Smooth muscle cell (in vitro differentiated cells): ENCODE results near the gene CIB2. TPM values are rescaled to one million over a fixed set of nuclear protein-coding genes. Genes with fewer than 3 reads are reported as not detected.

Source experiments
- DNase-seq: peaks from one replicate; lab custom pipeline; 2025; ENCODE audit not compliant: unreplicated experiment; lab: John Stamatoyannopoulos, UW
- H2AFZ ChIP-seq: fragments of 200-600 bp; sonication (generic); 2 replicates; pipeline ENCODE4 v1.6.0; 2016; ENCODE audit warnings: antibody characterized with exemption, low read depth, mild to moderate bottlenecking
- H3F3A ChIP-seq: fragments of 200-600 bp; sonication (generic); 2 replicates; pipeline ENCODE4 v1.6.0; 2017; ENCODE audit warnings: antibody characterized with exemption, low read depth
- H3K27ac ChIP-seq: fragments of 200-600 bp; sonication (generic); 2 replicates; pipeline ENCODE4 v1.5.1; 2016; ENCODE audit warnings: low read depth, mild to moderate bottlenecking
- H3K27me3 ChIP-seq: fragments of 200-600 bp; sonication (generic); 2 replicates; pipeline ENCODE4 v1.6.1; 2016; ENCODE audit warnings: low read depth, mild to moderate bottlenecking
- H3K36me3 ChIP-seq: fragments of 200-600 bp; sonication (generic); 2 replicates; pipeline ENCODE4 v1.5.1; 2016; ENCODE audit warnings: low read depth
- H3K4me1 ChIP-seq: fragments of 200-600 bp; sonication (generic); 2 replicates; pipeline ENCODE4 v1.5.1; 2016; ENCODE audit warnings: low read depth
- H3K4me2 ChIP-seq: fragments of 200-600 bp; sonication (generic); 2 replicates; pipeline ENCODE4 v1.6.0; 2016; ENCODE audit warnings: mild to moderate bottlenecking
- H3K4me3 ChIP-seq: fragments of 200-600 bp; sonication (generic); 2 replicates; pipeline ENCODE4 v1.5.1; 2016; ENCODE audit warnings: mild to moderate bottlenecking
- H3K79me2 ChIP-seq: fragments of 200-600 bp; sonication (generic); 2 replicates; pipeline ENCODE4 v1.6.0; 2016; ENCODE audit warnings: low read depth, mild to moderate bottlenecking
- H3K9ac ChIP-seq: fragments of 200-600 bp; sonication (generic); 2 replicates; pipeline ENCODE4 v1.6.0; 2016; ENCODE audit warnings: low read depth
- H3K9me3 ChIP-seq: fragments of 200-600 bp; sonication (generic); replicated peaks from 2 replicates; pipeline ENCODE4 v1.5.1; 2016; ENCODE audit warnings: low read depth
- H4K20me1 ChIP-seq: fragments of 200-600 bp; sonication (generic); 2 replicates; pipeline ENCODE4 v1.6.0; 2016; ENCODE audit warnings: low read depth
- CTCF ChIP-seq: fragments of 200-600 bp; sonication (generic); IDR thresholded peaks from 2 replicates; pipeline ENCODE4 v1.5.1; 2017; ENCODE audit warnings: borderline replicate concordance, mild to moderate bottlenecking, antibody characterized with exemption; ENCODE audit not compliant: insufficient read depth, poor library complexity, severe bottlenecking
- WGBS: methylation state at CpG from one replicate; pipeline ENCODE4 v1.1.7; 2016; ENCODE audit warnings: low lambda C conversion rate; 5-methylcytosine and 5-hydroxymethylcytosine counted together
- polyA plus RNA-seq: library from polyadenylated mRNA; unstranded; fragments of >200 nt; fragmentation: Nextera tagmentation; extraction: Ambion mirVana; gene quantifications from 2 replicates; pipeline ENCODE4 v1.2.1, GENCODE V29; 2016
- total RNA-seq: library from RNA; depleted of rRNA; stranded (reverse); fragments of >200 nt; gene quantifications from 2 replicates; pipeline ENCODE4 v1.2.3, GENCODE V29; 2014

Gene CIB2
- total and polyA plus RNA-seq, 2 experiments from 2014 or later = 20.9 to 21.7 TPM

- Histone ChIP-seq H3K4me3 (no peak overlapping the region), H3K36me3 (no peaks in the 10 kb centered on the region), H3K4me1 (peaks cover 10% of the 10 kb centered on the region), H3F3A (peaks cover 4% of the 10 kb centered on the region), H4K20me1 (no peaks in the 10 kb centered on the region), H3K79me2 (no peaks in the 10 kb centered on the region), H3K4me2 (no peak overlapping the region), H2AFZ (no peak overlapping the region), H3K27ac (no peak overlapping the region), H3K9ac (no peak overlapping the region), H3K9me3 (no peaks in the 10 kb centered on the region), H3K27me3 (no peaks in the 10 kb centered on the region)
- WGBS = 93% methylated on average over 5 of the region's 5 CpGs
- no peak for TF ChIP-seq CTCF
- DNase-seq = no peak
Measured at GRCh38 chr15:78129751-78130287, 1.4 kb downstream of the CIB2 start.

- Histone ChIP-seq H3K4me1 (peaks cover 10% of the 10 kb centered on the region), H3K4me2 (no peak overlapping the region), H3K9ac (no peak overlapping the region), H3F3A (peaks cover 4% of the 10 kb centered on the region), H3K36me3 (no peaks in the 10 kb centered on the region), H3K79me2 (no peaks in the 10 kb centered on the region), H2AFZ (no peak overlapping the region), H3K27me3 (no peaks in the 10 kb centered on the region), H4K20me1 (no peaks in the 10 kb centered on the region), H3K4me3 (no peak overlapping the region), H3K27ac (no peak overlapping the region), H3K9me3 (no peaks in the 10 kb centered on the region)
- no peak for DNase-seq
- TF ChIP-seq CTCF = no peak
- 90% methylated on average over 8 of the region's 8 CpGs for WGBS
Measured at GRCh38 chr15:78129077-78129750, 2.0 kb downstream of the CIB2 start.

- peaks cover 4% of the 10 kb centered on the region for H3F3A ChIP-seq
- H3K27me3 ChIP-seq = no peaks in the 10 kb centered on the region
- H3K4me2 ChIP-seq = no peak overlapping the region
- no peak for DNase-seq
- 92% methylated on average over 2 of the region's 2 CpGs for whole genome bisulfite sequencing
- no peak overlapping the region for H3K9ac ChIP-seq
- no peaks in the 10 kb centered on the region for H3K9me3 ChIP-seq
- H3K36me3 ChIP-seq = no peaks in the 10 kb centered on the region
- no peaks in the 10 kb centered on the region for H4K20me1 ChIP-seq
- no peaks in the 10 kb centered on the region for H3K79me2 ChIP-seq
- TF ChIP-seq CTCF = no peak
- H3K4me3 ChIP-seq = no peak overlapping the region
- no peak overlapping the region for H3K27ac ChIP-seq
- no peak overlapping the region for H2AFZ ChIP-seq
- H3K4me1 ChIP-seq = peaks cover 10% of the 10 kb centered on the region
Measured at GRCh38 chr15:78127882-78128281, 3.4 kb downstream of the CIB2 start.

- Histone ChIP-seq H3K27ac (no peak overlapping the region), H3K27me3 (no peaks in the 10 kb centered on the region), H3K9me3 (no peaks in the 10 kb centered on the region), H2AFZ (no peak overlapping the region), H3K4me1 (no peaks in the 10 kb centered on the region), H3K4me2 (no peak overlapping the region), H4K20me1 (no peaks in the 10 kb centered on the region), H3K79me2 (no peaks in the 10 kb centered on the region), H3K4me3 (no peak overlapping the region), H3K9ac (no peak overlapping the region), H3K36me3 (no peaks in the 10 kb centered on the region), H3F3A (no peaks in the 10 kb centered on the region)
- DNase-seq = no peak
- WGBS = 77% methylated on average over 3 of the region's 3 CpGs
- TF ChIP-seq CTCF = no peak
Measured at GRCh38 chr15:78125267-78125666, 6.0 kb downstream of the CIB2 start.
